IMR-90 (cell line): ENCODE data around the gene CREBL2. TPM values are rescaled to one million over a fixed set of nuclear protein-coding genes. Genes with fewer than 3 reads are reported as not detected.

Experiments used
- ATAC-seq: fragments of 200-7000 bp; cut with Tn5 transposase; 2 replicates; pipeline ENCODE4 v1.9.1; 2020; ENCODE audit warnings: low read depth, mild to moderate bottlenecking, moderate library complexity
- BruUV-seq: library from RNA; stranded (reverse); fragments of 400-500 nt; replicated peaks from 2 replicates; lab custom pipeline; 2021; lab: Mats Ljungman, UMichigan
- CTCF ChIA-PET: fragments of 300-600 bp; formaldehyde crosslinking; extraction: SDS; loops from one replicate; lab custom pipeline; 2021; ENCODE audit warnings: antibody characterized with exemption; lab: Yijun Ruan, JAX
- POLR2A ChIA-PET: fragments of 300-600 bp; sonication (Branson Sonifier 250); formaldehyde crosslinking; loops from one replicate; lab custom pipeline; 2022; ENCODE audit warnings: antibody characterized with exemption; ENCODE audit not compliant: unreplicated experiment; lab: Charles Lee
- DNase-seq: peaks from one replicate; pipeline ENCODE4 v3.0.0; 2013
- H2AFZ ChIP-seq: replicated peaks from 2 replicates; pipeline ENCODE3; 2013; ENCODE audit warnings: low read length, mild to moderate bottlenecking; ENCODE audit not compliant: poor library complexity
- H2AK5ac ChIP-seq: 2 replicates; pipeline ENCODE4 v1.6.1; 2013; ENCODE audit warnings: low read depth, low read length, inconsistent platforms
- H2AK9ac ChIP-seq: replicated peaks from 2 replicates; pipeline ENCODE3; 2013; ENCODE audit warnings: mild to moderate bottlenecking, low read depth, low read length, moderate library complexity; ENCODE audit not compliant: poor library complexity
- H2BK120ac ChIP-seq: 2 replicates; pipeline ENCODE4 v1.6.1; 2013; ENCODE audit warnings: low read depth, low read length, inconsistent platforms
- H2BK15ac ChIP-seq: 3 replicates; pipeline ENCODE4 v1.6.1; 2013; ENCODE audit warnings: low read depth, low read length, inconsistent platforms
- H2BK20ac ChIP-seq: 2 replicates; pipeline ENCODE4 v1.6.1; 2013; ENCODE audit warnings: low read depth, mild to moderate bottlenecking, inconsistent platforms, low read length, moderate library complexity
- H2BK5ac ChIP-seq: 2 replicates; pipeline ENCODE4 v1.6.1; 2013; ENCODE audit warnings: mild to moderate bottlenecking, low read depth, low read length, inconsistent platforms; ENCODE audit not compliant: poor library complexity, severe bottlenecking
- H3K14ac ChIP-seq: replicated peaks from 2 replicates; pipeline ENCODE4 v1.6.1; 2013; ENCODE audit warnings: low read depth, low read length, inconsistent platforms
- H3K18ac ChIP-seq: 2 replicates; pipeline ENCODE4 v1.6.1; 2013; ENCODE audit warnings: low read depth, low read length, control low read depth
- H3K23ac ChIP-seq: 2 replicates; pipeline ENCODE4 v1.6.1; 2013; ENCODE audit warnings: low read depth, low read length, inconsistent platforms
- H3K27ac ChIP-seq: 2 replicates; pipeline ENCODE4 v1.5.1; 2013; ENCODE audit warnings: mild to moderate bottlenecking, control low read depth, low read length; ENCODE audit not compliant: insufficient read depth
- H3K27me3 ChIP-seq: 2 replicates; pipeline ENCODE4 v1.6.1; 2013; ENCODE audit warnings: low read length; ENCODE audit not compliant: control insufficient read depth, insufficient read depth
- H3K36me3 ChIP-seq: 2 replicates; pipeline ENCODE4 v1.6.1; 2013; ENCODE audit warnings: low read length, mixed read lengths; ENCODE audit not compliant: control insufficient read depth, insufficient read depth
- H3K4ac ChIP-seq: 2 replicates; pipeline ENCODE4 v1.6.1; 2013; ENCODE audit warnings: low read depth, low read length, inconsistent platforms
- H3K4me1 ChIP-seq: 2 replicates; pipeline ENCODE4 v1.6.1; 2013; ENCODE audit warnings: low read length, mixed read lengths; ENCODE audit not compliant: control insufficient read depth, insufficient read depth
- H3K4me2 ChIP-seq: 2 replicates; pipeline ENCODE4 v1.6.1; 2013; ENCODE audit warnings: low read depth, mild to moderate bottlenecking, control low read depth, low read length, moderate library complexity
- H3K4me3 ChIP-seq: 2 replicates; pipeline ENCODE4 v1.5.1; 2013; ENCODE audit warnings: low read depth, mild to moderate bottlenecking, control low read depth, low read length, moderate library complexity; ENCODE audit not compliant: insufficient read depth
- H3K56ac ChIP-seq: 2 replicates; pipeline ENCODE4 v1.6.1; 2013; ENCODE audit warnings: low read length, inconsistent platforms; ENCODE audit not compliant: insufficient read depth; ENCODE audit errors: extremely low read depth
- H3K79me1 ChIP-seq, 2 experiments: 2 replicates each; pipeline ENCODE4 v1.6.1; 2013; ENCODE audit warnings: low read length in 2 of 2, inconsistent platforms in 1 of 2, low read depth in 1 of 2
- H3K9ac ChIP-seq: 2 replicates; pipeline ENCODE4 v1.6.1; 2013; ENCODE audit warnings: low read depth, low read length, control low read depth
- H3K9me1 ChIP-seq: 2 replicates; pipeline ENCODE4 v1.6.1; 2013; ENCODE audit warnings: low read length, inconsistent platforms; ENCODE audit not compliant: insufficient read depth
- H3K9me3 ChIP-seq: 2 replicates; pipeline ENCODE4 v1.6.1; 2013; ENCODE audit warnings: low read length; ENCODE audit not compliant: control insufficient read depth, insufficient read depth
- H4K20me1 ChIP-seq: 2 replicates; pipeline ENCODE4 v1.6.1; 2013; ENCODE audit warnings: low read length, inconsistent platforms; ENCODE audit not compliant: insufficient read depth
- H4K5ac ChIP-seq: 2 replicates; pipeline ENCODE4 v1.6.1; 2013; ENCODE audit warnings: mild to moderate bottlenecking, low read depth, low read length, control low read depth
- H4K8ac ChIP-seq, 2 experiments: 2 replicates each; pipeline ENCODE4 v1.6.1; 2013; ENCODE audit warnings: low read depth in 2 of 2, low read length in 2 of 2, control low read depth in 1 of 2, inconsistent platforms in 1 of 2
- H4K91ac ChIP-seq: 2 replicates; pipeline ENCODE4 v1.6.1; 2013; ENCODE audit warnings: low read depth, low read length, inconsistent platforms; ENCODE audit not compliant: insufficient read depth
- CEBPB ChIP-seq: IDR thresholded peaks from 2 replicates; pipeline ENCODE4 v1.6.1; 2012; ENCODE audit warnings: low read depth, low read length, improper control_type of control experiment
- CHD1 ChIP-seq: IDR thresholded peaks from 2 replicates; pipeline ENCODE4 v1.6.1; 2012; ENCODE audit warnings: low read depth, low read length, improper control_type of control experiment
- CTCF ChIP-seq: conservative IDR thresholded peaks from 2 replicates; pipeline ENCODE4 v1.5.1; 2012; ENCODE audit warnings: mild to moderate bottlenecking, low read depth, low read length, improper control_type of control experiment
- FOS ChIP-seq: fragments of 150-350 bp; IDR thresholded peaks from 2 replicates; pipeline ENCODE4 v1.6.1; 2016; ENCODE audit warnings: low read depth, low read length
- MAFK ChIP-seq: IDR thresholded peaks from 2 replicates; pipeline ENCODE4 v1.6.1; 2012; ENCODE audit warnings: low read depth, low read length, improper control_type of control experiment
- RAD21 ChIP-seq: IDR thresholded peaks from 2 replicates; pipeline ENCODE4 v1.6.1; 2012; ENCODE audit warnings: low read length, improper control_type of control experiment
- RCOR1 ChIP-seq: IDR thresholded peaks from 2 replicates; pipeline ENCODE4 v1.6.1; 2012; ENCODE audit warnings: mild to moderate bottlenecking, low read length, improper control_type of control experiment; ENCODE audit not compliant: insufficient replicate concordance
- SMC3 ChIP-seq: fragments of 150-350 bp; IDR thresholded peaks from 2 replicates; pipeline ENCODE4 v1.6.1; 2016; ENCODE audit warnings: low read depth, mild to moderate bottlenecking, antibody characterized with exemption, low read length, moderate library complexity
- USF2 ChIP-seq: fragments of 150-350 bp; IDR thresholded peaks from 2 replicates; pipeline ENCODE4 v1.6.1; 2017; ENCODE audit warnings: mild to moderate bottlenecking, antibody characterized with exemption, low read length, low read depth
- WGBS, 2 experiments: methylation state at CpG; one replicate each; pipeline versions ENCODE4 v1.1.5 to v1.1.7; 2013; ENCODE audit warnings: missing lambda C conversion rate in 2 of 2; ENCODE audit not compliant: insufficient read length in 1 of 2; ENCODE audit errors: extremely low coverage in 2 of 2; 5-methylcytosine and 5-hydroxymethylcytosine counted together
- dilution Hi-C: fragments of 300-500 bp; cut with HindIII; formaldehyde crosslinking; loops from one replicate; pipeline ENCODE4 v1.14.3; 2018; ENCODE audit warnings: low sequenced_read_pairs; ENCODE audit not compliant: unreplicated experiment
- in situ Hi-C: fragments of 300-500 bp; cut with MboI; formaldehyde crosslinking; loops from 3 replicates; pipeline ENCODE4 v1.14.3; 2019; ENCODE audit warnings: low sequenced_read_pairs, inconsistent platforms, mixed read lengths
- intact Hi-C: fragments of 100-400 bp; cut with micrococcal nuclease; formaldehyde crosslinking; loops from 2 replicates; pipeline ENCODE4 v1.10.0; 2022
- polyA plus RNA-seq, 3 experiments: library from polyadenylated mRNA; depleted of rRNA; stranded (reverse); fragments of >200 nt; gene quantifications; 2 replicates each; pipeline ENCODE4 v1.2.3, GENCODE V29; 2012; ENCODE audit warnings: low replicate concordance in 1 of 3
- total RNA-seq: library from RNA; depleted of rRNA; stranded (reverse); fragments of >200 nt; gene quantifications from 2 replicates; pipeline ENCODE4 v1.2.3, GENCODE V29; 2012

Gene CREBL2
- total and polyA plus RNA-seq, 2 of the 4 experiments (the other 2 are of a cell fraction): 11.5 to 19.0 TPM

GRCh38 chr12:12586879-12587675 is 24.6 kb upstream of the CREBL2 start:
- Histone ChIP-seq H2BK5ac (no peak overlapping the region), H3K4me1 (no peaks in the 10 kb centered on the region), H3K27ac (no peak overlapping the region), H4K20me1 (no peaks in the 10 kb centered on the region), H4K8ac (no peak overlapping the region), H3K9ac (no peak overlapping the region), H3K9me3 (no peaks in the 10 kb centered on the region), H4K91ac (no peak overlapping the region), H3K79me1 (no peaks in the 10 kb centered on the region), H2AFZ (no peak overlapping the region), H3K18ac (no peak overlapping the region), H3K27me3 (peaks cover 17% of the 10 kb centered on the region), H3K4me3 (no peak overlapping the region), H2BK20ac (no peak overlapping the region), H3K4me2 (no peak overlapping the region), H2BK15ac (no peak overlapping the region), H2AK9ac (no peak overlapping the region), H3K4ac (no peak overlapping the region), H3K56ac (no peak overlapping the region), H4K5ac (no peak overlapping the region), H2AK5ac (no peak overlapping the region), H2BK120ac (no peak overlapping the region), H3K9me1 (no peaks in the 10 kb centered on the region; the same call in 1 of the 2 replicates), H3K23ac (no peak overlapping the region), H3K14ac (no peak overlapping the region), H3K36me3 (no peaks in the 10 kb centered on the region)
- dilution Hi-C loops: no loop called here
- DNase-seq: no peak
- WGBS, 2 experiments: no CpG with 5 or more reads among the region's 8 CpGs
- in situ Hi-C loops: no loop called here
- POLR2A ChIA-PET: no interaction called here
- intact Hi-C loops: no loop called here
- CTCF ChIA-PET: no interaction called here
- no peak for TF ChIP-seq SMC3
- TF ChIP-seq RCOR1: no peak
- TF ChIP-seq RAD21: no peak
- no peak for TF ChIP-seq USF2
- no peak for TF ChIP-seq CEBPB
- TF ChIP-seq CTCF: no peak
- no peak for TF ChIP-seq FOS
- TF ChIP-seq CHD1: no peak
- TF ChIP-seq MAFK: no peak
- no TSS peak for BruUV-seq
- ATAC-seq: no peak
